GM19324 (cell line): Measurements from ENCODE around the gene ARL8A.
"Not testable (repeated sequence)": the region's sequence is repeated elsewhere in the genome, so short reads cannot be mapped to it uniquely, and the experiment has no call there.

ENCODE experiments used
- ATAC-seq: cut with Tn5 transposase; IDR thresholded peaks from one replicate; pipeline ENCODE4 v1.9.1; 2021; ENCODE audit warnings: mild to moderate bottlenecking, moderate library complexity; ENCODE audit not compliant: unreplicated experiment, low FRiP score

The ARL8A gene

GRCh38 chr1:202122639-202123335, 21.8 kb downstream of the ARL8A start, which contains the start of gene GPR37L1:
Gene GPR37L1, plus strand, starts transcription at chr1:202122917. Its CDS starts 47 bp downstream, at chr1:202122964.
- ATAC-seq: no peak

GRCh38 chr1:202121006-202121405, 23.5 kb downstream of the ARL8A start:
- ATAC-seq: no peak

- ATAC-seq: no peak
Measured at GRCh38 chr1:202117898-202118371, 26.6 kb downstream of the ARL8A start.

- no peak for ATAC-seq
Measured at GRCh38 chr1:202116287-202116686, 28.2 kb downstream of the ARL8A start.

GRCh38 chr1:202113690-202114300, 30.7 kb downstream of the ARL8A start:
- no peak for ATAC-seq

GRCh38 chr1:202112859-202113689, 31.5 kb downstream of the ARL8A start:
- ATAC-seq: no peak

- ATAC-seq: not testable (repeated sequence)
Measured at GRCh38 chr1:202111589-202111988, 32.9 kb downstream of the ARL8A start.

- ATAC-seq: no peak
Measured at GRCh38 chr1:202110977-202111376, 33.6 kb downstream of the ARL8A start.

GRCh38 chr1:202107801-202108731, 36.5 kb downstream of the ARL8A start:
- no peak for ATAC-seq

- no peak for ATAC-seq
Measured at GRCh38 chr1:202107321-202107761, 37.2 kb downstream of the ARL8A start.

- no peak for ATAC-seq
Measured at GRCh38 chr1:202106340-202107254, 37.9 kb downstream of the ARL8A start.

GRCh38 chr1:202105571-202106339, 38.8 kb downstream of the ARL8A start:
- ATAC-seq: no peak

GRCh38 chr1:202104073-202104472, 40.5 kb downstream of the ARL8A start:
- no peak for ATAC-seq

GRCh38 chr1:202101184-202101583, 43.4 kb downstream of the ARL8A start:
- no peak for ATAC-seq

- no peak for ATAC-seq
Measured at GRCh38 chr1:202093858-202094257, 50.7 kb downstream of the ARL8A start.

GRCh38 chr1:202090994-202091393, 53.5 kb downstream of the ARL8A start:
- ATAC-seq: no peak

- no peak for ATAC-seq
Measured at GRCh38 chr1:202088206-202088605, 56.3 kb downstream of the ARL8A start.
